ENCODE measurements around the gene ROR2. TPM values are rescaled to one million over a fixed set of nuclear protein-coding genes. Genes with fewer than 3 reads are reported as not detected.

ROR2 gene
- total RNA-seq, 4 donors from 2014 or later = 0.70 to 9.9 (median 4.1) TPM

GRCh38 chr9:91929331-91929730, 20.7 kb downstream of the ROR2 start:
- no peaks in the 10 kb centered on the region for H3K27me3 ChIP-seq
- H3K27ac ChIP-seq = no peak overlapping the region
- no peak for DNase-seq
- peaks cover 0 to 20% (median 0%) of the 10 kb centered on the region in 4 donors for H3K9me3 ChIP-seq
- H3K4me3 ChIP-seq = no peak overlapping the region
- TF ChIP-seq CTCF (IDR thresholded peaks at IDR 0.05) (no peak), POLR2A (IDR thresholded peaks at IDR 0.05) (no peak)
- no peaks in the 10 kb centered on the region for H3K36me3 ChIP-seq
- no peaks in the 10 kb centered on the region for H3K4me1 ChIP-seq

GRCh38 chr9:91927922-91928510, 22.0 kb downstream of the ROR2 start:
- DNase-seq = no peak
- no peak overlapping the region for H3K4me3 ChIP-seq
- H3K36me3 ChIP-seq = no peaks in the 10 kb centered on the region
- TF ChIP-seq CTCF (IDR thresholded peaks at IDR 0.05) = no peak
- TF ChIP-seq POLR2A (IDR thresholded peaks at IDR 0.05) = no peak
- H3K4me1 ChIP-seq = no peaks in the 10 kb centered on the region
- no peak overlapping the region for H3K27ac ChIP-seq
- H3K9me3 ChIP-seq = peaks cover 0 to 20% (median 0%) of the 10 kb centered on the region in 4 donors
- no peaks in the 10 kb centered on the region for H3K27me3 ChIP-seq

GRCh38 chr9:91924090-91924489, 25.9 kb downstream of the ROR2 start:
- Histone ChIP-seq H3K4me3 (no peak overlapping the region), H3K9me3 (no peaks in the 10 kb centered on the region), H3K27ac (no peak overlapping the region), H3K27me3 (no peaks in the 10 kb centered on the region), H3K36me3 (no peaks in the 10 kb centered on the region), H3K4me1 (no peaks in the 10 kb centered on the region)
- no peak for TF ChIP-seq POLR2A (IDR thresholded peaks at IDR 0.05)
- TF ChIP-seq CTCF (IDR thresholded peaks at IDR 0.05) = no peak
- no peak for DNase-seq

GRCh38 chr9:91923145-91923544, 26.9 kb downstream of the ROR2 start:
- H3K4me1 ChIP-seq = no peaks in the 10 kb centered on the region
- no peak overlapping the region for H3K4me3 ChIP-seq
- no peak overlapping the region for H3K27ac ChIP-seq
- no peaks in the 10 kb centered on the region for H3K36me3 ChIP-seq
- no peak for DNase-seq
- no peak for TF ChIP-seq POLR2A (IDR thresholded peaks at IDR 0.05)
- no peak for TF ChIP-seq CTCF (IDR thresholded peaks at IDR 0.05)
- no peaks in the 10 kb centered on the region for H3K27me3 ChIP-seq
- H3K9me3 ChIP-seq = no peaks in the 10 kb centered on the region

GRCh38 chr9:91921371-91921770, 28.7 kb downstream of the ROR2 start:
- TF ChIP-seq CTCF (IDR thresholded peaks at IDR 0.05) = no peak
- TF ChIP-seq POLR2A (IDR thresholded peaks at IDR 0.05) = no peak

More at GRCh38 chr9:91921371-91921770, 28.7 kb downstream of the ROR2 start:
- H3K9me3 ChIP-seq = no peaks in the 10 kb centered on the region
- no peak overlapping the region for H3K4me3 ChIP-seq
- DNase-seq = no peak
- H3K4me1 ChIP-seq = no peaks in the 10 kb centered on the region
- H3K36me3 ChIP-seq = no peaks in the 10 kb centered on the region
- H3K27me3 ChIP-seq = no peaks in the 10 kb centered on the region
- H3K27ac ChIP-seq = no peak overlapping the region

All from Peyer's patch (tissue), 4 donors.